GM21360 (cell line): Measurements from ENCODE around the gene FARP2.
A peak's percentile ranks its signal among the peaks of the same experiment; 100 is the strongest.
"Not testable (repeated sequence)": the region's sequence is repeated elsewhere in the genome, so short reads cannot be mapped to it uniquely, and the experiment has no call there.

ENCODE experiments used
- ATAC-seq: cut with Tn5 transposase; IDR thresholded peaks from one replicate; pipeline ENCODE4 v1.9.1; 2021; ENCODE audit warnings: mild to moderate bottlenecking, moderate library complexity; ENCODE audit not compliant: unreplicated experiment

The FARP2 gene

DNA sequence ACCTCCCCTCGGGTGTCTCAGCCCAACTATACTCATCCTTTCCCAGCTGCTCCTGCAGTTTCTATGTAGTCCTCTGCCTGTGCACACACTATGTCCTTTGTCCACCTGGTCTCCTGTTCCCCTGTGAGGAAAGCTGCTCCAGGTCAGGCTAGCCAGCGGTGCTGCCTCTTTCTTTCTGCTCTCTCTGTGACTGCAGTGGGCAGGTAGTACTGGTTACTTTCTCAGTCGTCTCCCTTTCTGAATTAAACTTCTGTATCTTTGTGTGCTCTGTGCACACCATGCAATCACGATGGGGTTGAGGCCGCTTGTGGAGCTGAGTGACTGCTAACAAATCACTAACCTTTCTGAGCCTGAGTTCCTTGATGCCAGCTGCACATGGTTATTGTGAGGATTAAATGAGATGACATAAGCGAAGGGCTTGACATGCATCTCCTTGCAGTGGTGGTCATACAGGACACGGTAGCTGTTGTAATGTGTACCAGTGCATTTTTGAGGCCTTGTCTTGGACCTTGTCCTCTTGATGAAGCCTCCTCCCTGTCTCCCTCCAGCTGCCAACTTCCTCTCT lies 3.5 kb downstream of the FARP2 start:
- no peak for ATAC-seq

DNA sequence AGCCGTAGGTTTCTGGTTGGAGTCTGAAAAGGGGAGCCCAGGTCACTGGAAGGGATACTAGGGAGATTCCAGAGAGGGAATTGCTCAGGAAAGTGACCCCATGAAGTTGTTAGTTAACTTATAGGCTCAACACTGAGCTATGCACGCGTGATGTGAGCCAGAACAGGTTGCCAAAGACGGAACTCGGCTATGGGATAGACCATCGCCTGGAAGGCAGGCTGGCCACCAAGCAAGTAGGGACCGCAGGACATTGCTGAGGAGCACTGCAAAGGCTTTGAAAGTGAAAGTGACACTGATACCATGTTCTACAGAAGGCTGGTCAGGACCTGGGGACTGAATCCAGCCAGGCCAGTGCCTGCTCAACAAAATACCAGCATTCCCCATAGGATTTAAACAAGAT lies 7.3 kb downstream of the FARP2 start:
- ATAC-seq = no peak

DNA sequence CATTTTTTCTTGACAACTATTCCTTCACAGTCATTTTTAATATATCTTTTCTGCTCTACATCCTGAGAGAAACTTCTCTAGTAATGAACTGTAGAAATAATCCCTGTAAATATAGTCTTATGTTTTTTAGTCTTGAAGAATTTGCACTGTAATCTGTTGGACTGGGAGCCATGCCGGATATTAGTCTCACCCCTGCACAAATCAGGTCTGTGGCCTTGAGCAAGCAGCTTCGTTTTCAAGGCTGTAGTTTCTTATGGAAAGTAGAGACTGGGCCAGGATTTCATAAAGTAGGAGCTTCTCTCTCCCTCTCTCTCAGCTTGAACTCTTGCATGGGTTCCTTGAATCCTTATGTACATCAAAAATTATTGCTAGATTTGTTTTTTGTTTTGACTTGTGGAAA lies 8.7 kb downstream of the FARP2 start:
- ATAC-seq = no peak

DNA sequence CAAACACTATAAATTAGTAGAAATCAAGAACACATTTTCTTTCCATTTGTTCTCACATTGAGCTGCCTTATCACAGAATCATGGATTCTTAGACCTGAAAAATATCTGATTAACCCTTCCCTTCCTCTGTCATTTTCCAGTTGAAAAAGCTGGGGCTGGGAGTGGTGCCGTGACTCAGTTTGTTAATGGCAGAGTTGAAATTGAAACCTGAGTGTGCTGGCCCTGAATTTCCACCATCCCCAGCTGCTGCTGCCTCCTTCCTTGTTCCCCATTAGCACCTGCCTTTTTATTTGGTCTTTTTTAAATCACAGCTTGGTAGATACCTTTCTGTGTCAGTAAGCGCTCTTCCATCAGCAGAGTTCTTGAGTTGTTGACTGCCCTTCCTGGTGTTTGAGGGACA lies 10.6 kb downstream of the FARP2 start:
- no peak for ATAC-seq

DNA sequence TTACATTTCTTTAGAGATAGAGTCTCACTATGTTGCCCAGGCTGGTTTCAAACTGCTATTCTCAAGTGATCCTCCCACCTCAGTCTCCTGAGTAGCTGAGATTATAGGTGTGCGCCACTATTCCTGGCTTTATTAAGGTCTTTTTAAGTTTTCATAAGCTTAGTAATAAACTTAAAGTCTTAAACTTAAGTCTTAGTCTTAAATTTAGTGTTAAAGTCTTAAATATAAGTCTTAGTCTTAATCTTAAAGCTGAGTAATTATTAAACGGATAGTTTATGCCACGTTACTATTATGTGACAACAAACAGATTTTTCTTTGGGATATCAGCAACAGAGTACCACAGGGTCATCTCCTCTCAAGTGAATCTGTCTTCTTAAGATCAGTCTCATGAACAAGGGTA lies 12.6 kb downstream of the FARP2 start:
- no peak for ATAC-seq

DNA sequence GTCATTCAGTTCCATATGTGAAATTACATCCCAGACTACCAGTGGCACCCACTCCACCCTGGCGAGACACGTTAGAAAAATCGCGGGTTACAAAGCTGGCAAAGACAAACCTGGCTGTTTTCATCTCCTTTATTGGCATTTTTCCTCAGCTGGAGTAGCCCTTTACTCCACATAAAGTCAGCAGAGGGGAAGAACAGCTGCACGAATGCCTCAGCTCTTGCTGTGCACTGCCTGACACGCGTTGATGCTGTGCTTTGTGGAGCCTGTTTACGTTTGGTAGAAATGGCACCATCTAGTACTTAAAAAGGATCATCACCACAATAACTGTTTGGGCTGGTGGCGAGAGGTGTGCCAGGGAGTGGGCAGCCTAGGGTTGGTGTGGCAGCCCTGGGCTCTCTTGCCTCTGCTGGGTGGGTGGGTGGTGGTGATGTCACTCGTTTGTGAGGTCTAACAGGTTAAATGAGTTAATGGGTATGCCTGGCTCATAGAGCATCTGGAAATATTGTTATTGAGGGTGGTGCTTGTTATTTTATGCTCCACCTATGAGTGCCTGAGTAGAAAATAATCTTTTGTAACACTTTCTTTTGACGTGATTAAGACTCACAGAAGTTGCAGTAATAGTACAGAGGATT lies 16.4 kb downstream of the FARP2 start:
- ATAC-seq = no peak

DNA sequence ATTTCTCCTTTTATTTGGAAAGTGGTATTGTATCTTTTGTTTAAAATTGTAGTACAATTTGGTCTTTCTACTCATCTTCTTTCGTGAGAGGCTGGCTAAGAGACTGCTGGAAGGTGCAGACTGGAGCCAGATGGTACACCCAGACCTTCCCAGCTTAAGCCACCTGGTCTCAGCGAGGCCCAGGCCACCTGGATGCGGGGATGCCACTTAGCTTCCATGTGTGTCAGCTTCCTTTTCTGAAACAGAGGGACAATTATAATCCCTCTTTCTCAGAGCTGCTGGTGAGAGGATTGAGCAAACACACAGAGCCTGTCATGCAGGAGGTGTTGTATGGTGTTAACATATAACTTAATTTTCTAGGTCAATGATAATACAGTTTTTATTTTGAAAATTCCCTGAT lies 17.4 kb downstream of the FARP2 start:
- ATAC-seq = no peak

DNA sequence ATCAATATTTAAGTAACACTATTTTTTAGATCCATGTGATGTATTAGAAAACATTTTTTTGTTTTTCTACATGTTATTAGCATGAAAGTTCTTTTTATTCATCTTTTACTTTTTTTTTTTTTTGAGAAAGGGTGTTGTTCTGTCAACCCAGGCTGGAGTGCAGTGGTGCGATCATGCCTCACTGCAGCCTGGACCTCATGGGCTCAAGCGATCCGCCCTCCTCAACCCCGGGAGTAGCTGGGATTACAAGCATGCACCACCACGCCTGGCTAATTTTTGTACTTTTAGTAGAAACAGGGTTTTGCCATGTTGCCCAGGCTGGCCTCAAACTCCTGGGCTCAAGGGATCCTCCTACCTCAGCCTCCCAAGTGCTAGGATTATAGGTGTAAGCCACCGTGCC lies 17.8 kb downstream of the FARP2 start:
- ATAC-seq = not testable (repeated sequence)

DNA sequence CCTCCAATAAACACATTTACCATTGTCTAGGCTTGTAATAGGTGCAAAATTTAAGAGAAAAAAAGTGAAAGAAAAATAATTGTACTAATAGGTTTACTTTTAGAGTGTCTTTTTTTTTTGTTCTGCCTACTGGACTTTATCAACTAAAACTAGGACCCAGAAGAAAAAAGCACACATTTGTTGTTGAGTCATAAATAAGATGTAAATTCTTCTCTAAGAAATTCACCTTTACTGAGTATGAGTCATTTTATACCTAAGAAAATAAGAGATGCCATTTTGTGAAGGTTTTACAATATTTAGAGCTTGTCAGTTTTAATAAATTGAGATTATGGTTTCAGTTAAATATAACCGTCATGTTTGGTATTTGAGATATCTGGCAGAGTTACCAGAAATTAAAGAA lies 19.2 kb downstream of the FARP2 start:
- no peak for ATAC-seq

DNA sequence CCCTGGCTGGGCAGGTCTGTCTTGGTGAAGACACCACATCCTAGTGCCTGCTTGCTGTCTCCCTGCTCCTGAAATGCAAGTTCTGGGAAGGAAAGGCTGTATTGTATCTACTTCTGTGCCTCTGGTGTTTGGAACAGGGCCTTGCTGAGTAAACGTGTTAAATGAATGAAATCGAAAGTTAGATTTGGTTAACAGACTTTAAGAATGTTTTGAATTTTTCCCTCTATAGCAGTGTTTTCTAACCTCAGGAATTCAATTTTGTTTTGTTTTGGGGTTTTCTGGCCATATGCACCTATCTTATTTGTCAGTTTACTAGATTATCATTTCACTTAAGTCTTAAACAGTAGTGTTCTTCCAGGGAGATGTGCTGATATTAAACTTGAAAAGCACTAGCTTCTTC lies 20.7 kb downstream of the FARP2 start:
- ATAC-seq = no peak

DNA sequence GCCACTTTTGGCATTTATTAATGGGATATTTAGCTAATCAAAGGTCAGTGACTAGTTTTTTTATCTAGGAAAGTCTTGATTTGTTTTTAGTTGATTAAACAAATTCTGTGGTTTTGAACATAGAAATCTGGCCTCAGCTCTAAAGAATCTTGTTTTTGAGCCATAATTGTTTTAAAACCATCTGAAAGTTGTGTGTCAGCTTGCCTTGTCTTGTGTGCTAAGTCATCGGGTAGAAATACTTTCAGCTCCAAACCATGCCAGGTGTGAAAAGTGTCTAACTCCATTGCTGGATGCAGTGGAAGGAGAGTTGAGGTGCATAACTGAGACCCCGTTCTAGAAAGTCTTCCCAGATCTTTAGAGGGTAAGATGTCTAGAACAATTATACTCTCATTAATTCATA lies 22.7 kb downstream of the FARP2 start:
- ATAC-seq = no peak

DNA sequence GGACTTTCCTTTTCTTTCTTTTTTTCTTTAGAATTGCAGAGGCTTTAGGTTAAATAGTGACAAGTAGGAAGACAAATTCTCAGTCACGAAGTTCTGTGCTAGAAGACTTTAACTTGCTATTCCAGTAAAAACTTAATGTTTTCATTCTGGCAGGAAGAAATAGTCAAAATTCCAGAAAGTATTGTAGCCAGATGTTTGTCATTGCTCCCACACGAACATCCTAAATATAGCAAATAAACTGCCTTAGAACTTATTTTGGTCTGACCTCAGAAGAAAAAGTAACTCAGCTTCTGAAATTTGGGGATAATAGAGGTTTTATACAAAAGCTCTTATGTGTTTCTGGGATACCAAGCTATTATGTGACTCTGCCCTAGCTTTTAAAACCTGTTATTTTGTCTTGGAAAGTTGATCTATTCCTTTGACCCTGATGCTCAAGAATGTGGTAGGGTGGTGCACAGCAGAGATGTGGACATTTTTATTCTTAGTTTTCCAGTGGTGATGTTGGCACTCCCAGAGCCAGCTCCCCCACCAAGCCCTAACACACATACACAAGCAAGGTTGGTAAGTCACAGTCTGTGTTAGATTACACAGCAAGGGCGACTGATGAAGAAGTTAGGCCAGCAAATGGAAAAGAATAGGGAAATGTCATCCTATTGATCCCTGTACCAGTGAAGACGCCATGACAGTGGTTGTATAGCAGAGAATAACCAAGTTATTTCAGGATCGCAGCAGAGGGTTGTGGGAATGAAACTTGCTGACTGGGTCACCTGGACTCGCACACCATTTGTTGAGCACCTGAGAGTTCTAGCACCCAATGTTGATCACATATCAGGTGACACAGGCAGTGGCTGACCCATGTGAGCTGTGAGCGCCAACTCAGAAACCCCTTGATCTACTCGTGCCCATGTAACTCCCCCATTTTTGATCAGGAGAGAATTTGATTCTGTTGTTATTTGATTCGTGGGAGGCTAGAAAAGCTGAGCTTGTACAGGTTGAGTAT lies 23.7 kb downstream of the FARP2 start:
- ATAC-seq = no peak

DNA sequence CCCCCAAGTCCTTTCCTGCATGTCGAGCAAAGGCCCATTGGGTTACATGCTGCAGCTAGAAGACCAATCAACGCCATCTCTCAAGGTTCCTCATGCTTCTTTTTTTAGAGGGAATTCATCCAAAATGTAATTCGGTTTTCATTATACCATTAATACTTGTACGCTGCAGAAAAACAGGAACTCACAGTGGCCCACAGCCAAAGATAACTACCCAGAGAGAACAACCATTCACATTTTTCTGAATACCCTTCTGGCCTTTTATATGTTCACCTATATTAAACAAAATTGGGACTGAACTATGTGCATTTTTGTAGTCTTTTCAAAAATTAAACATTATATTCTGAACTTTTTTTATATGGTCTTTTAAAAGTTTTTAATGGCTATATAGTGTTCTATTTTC lies 25.8 kb downstream of the FARP2 start:
- ATAC-seq = no peak

DNA sequence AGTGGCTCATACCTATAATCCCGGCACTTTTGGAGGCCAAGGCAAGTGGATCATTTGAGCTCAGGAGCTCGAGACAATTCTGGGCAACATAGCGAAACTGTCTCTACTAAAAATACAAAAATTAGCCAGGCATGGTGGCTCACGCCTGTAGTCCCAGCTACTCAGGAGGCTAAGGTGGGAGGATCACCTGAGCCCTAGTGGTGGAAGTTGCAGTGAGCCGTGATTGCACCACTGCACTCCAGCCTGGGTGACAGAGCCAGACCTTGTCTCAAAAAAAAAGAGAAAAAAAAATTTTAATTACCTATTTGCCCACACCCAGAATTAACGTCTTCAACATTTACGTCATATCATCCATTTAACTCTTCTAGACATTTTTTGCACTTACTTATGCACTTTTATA lies 29.4 kb downstream of the FARP2 start:
- not testable (repeated sequence) for ATAC-seq

DNA sequence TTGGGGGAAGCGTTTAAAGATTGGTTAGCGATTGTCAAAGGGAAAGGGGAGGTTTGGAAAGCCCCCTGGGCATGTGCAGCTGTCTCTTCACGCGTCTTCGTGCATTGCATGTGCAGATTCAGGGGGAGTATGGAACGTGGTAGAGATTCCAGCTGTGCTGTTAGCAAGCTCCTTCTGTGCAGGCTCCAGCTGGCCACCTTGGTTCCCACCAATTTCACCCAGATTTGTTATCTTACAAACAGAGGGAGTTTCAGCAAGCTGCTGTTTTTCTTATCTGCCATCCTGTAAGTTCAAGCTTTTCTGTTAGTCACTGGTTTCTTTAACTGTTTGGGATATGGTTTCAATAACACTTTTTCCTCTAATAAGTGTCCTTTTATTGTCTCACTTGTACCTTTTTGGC lies 30.4 kb downstream of the FARP2 start:
- ATAC-seq = no peak

DNA sequence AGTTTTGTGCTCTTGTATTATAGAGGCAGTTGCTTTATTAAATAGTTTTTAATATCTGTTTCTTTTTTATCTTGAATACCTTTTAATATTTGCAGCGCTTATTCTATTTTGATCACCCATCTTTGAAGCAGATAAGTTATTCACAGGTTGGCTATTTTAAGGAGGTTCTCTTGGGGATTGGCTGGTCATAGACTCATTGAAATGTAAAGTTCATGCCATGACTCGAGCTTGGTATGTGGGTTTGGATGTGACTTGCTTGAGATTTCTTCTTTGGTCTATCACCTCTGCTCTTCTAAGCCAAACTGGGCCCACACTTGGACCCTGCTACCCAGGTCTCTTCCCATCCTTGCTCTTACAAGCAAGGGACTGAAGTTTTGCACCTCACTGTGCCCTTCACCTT lies 33.6 kb downstream of the FARP2 start:
- no peak for ATAC-seq

DNA sequence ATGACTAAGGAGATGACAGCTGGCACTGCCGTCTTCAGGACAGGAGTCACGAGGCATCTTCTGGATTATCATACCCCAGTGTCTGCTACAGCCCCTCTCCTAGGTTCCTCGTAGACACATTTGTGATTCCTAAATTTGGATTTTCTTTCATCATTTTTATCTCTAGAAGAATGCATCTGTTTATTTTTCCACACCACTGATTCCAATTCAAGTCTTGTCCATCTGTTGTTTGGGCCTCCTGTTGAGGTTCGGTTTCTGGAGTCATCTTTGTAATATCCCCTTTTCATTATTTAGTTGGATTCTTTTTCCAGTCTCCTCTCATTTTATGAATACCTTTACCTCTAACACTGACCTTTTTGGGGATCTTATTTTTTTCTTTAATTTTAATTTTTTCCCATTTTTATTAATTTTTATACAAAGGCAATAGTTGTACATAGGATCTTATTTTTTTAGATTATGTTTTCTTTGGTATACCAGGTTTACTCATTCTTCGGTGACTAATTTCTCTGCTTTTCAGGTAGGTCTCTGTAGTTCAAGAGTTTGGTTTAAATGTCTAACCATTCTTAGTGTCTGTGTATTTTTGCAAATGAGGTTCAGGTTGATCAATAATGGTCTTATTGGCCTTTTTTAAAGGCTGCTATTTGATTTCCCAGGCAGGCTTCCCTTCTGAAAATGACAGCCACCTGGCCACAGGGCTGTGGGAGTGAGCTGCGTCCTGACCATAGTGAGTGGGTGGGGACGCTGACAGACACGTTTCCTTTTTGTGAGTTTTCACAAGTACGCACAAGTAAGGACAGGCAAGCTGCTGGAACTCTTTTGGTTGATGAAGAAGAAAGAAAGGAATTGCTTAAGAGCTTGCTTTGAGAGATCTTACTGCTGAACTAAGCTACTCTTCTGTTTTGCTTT lies 34.5 kb downstream of the FARP2 start:
- peak; percentile 70 for ATAC-seq

DNA sequence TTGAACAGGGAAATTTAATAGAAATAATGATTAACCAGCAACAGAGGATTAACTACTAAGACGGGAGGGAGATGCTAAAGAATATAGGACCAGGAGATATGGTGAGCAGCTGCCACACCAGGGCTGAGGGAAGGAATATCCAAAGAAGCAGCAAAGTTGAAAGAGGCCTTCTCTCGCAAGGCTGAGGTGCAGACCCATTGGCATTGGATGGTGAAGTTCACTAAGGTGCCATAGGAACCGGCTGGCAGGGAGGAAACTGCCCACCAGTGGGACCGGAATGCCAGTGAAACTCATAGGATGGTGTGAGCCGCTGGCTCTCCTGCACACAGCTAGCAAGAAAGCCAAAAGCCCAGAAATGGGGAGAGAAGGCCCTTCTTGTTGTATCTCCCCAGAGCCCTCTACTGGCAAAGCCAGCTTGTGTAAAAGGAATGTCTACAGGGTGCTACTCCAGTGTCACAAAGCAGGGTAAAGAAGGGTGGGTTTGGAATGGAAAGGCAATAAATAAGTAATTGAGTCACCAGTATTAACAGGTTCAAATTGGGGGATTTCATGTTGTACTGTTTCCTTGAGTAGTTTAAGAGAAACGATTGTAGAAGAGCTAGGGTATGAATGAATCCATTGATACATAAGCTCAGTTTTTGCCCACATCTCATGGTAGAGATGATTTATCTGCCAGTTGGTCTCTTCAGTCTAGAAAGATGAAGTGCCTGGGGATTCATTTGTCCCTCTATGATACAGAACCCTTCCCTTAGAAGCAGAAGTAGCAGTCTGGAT lies 36.0 kb downstream of the FARP2 start:
- no peak for ATAC-seq

DNA sequence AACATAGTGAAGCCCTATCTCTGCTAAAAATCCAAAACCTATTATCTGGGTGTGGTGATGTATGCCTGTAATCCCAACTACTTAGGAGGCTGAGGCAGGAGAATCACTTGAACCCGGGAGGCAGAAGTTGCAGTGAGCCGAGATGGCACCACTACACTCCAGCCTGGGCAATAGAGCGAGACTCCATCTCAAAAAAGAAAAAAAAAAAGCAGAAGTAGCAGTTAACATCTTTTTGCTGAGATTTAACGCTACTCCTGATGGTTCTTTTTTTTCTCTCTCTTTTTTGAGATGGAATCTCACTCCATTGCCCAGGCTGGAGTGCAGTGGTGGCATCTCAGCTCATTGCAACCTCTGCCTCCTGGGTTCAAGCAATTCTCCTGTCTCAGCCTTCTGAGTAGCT lies 36.7 kb downstream of the FARP2 start:
- ATAC-seq = not testable (repeated sequence)

DNA sequence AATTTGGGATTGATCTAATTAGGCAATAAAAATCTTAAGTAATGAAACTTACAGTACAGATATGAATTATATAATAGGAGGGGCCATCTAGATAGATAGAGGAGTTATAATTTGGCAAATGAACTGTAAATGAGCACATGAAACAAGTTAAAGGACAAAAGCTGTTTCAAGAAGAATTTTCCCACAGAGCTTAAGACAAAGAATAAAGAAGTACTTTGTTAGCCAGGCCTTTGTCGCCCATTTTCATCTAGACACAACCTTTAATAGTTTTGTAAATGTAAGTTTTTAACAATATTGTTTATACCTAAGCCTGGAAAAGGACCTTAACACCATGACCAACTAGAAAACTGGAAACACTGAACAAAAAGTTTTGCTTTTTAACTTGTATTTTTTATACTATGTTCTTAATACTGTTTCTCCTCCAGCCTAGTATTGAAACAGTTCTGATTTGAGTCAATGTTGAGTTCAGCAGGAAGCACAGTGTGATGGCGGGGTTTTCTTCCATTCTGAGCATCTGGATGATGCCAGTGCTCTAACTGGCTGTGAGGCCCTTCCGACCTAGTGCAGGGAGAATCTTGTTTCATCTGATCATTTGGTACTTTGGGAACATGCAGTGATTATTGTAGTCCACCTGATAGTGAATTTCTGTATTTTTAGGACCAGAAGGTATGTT lies 37.6 kb downstream of the FARP2 start:
- ATAC-seq = no peak
